GM23338 (cell line): ENCODE measurements around the gene HHATL. TPM values are rescaled to one million over a fixed set of nuclear protein-coding genes. Genes with fewer than 3 reads are reported as not detected.

Experiments
- ATAC-seq: fragments of 200-7000 bp; cut with Tn5 transposase; 3 replicates; pipeline ENCODE4 v1.9.1; 2020
- DNase-seq: peaks from one replicate; pipeline ENCODE4 v3.0.0-alpha.2; 2015; ENCODE audit warnings: low spot score
- H2AFZ ChIP-seq: fragments of 200-600 bp; sonication (generic); 2 replicates; pipeline ENCODE4 v1.8.0; 2016; ENCODE audit warnings: antibody characterized with exemption, mild to moderate bottlenecking, moderate library complexity
- H3F3A ChIP-seq: fragments of 200-600 bp; sonication (generic); replicated peaks from 2 replicates; pipeline ENCODE4 v1.8.0; 2017; ENCODE audit warnings: antibody characterized with exemption, mixed run types, low read depth
- H3K27ac ChIP-seq: fragments of 200-600 bp; sonication (generic); 2 replicates; pipeline ENCODE4 v1.6.1; 2016; ENCODE audit warnings: low read depth
- H3K27me3 ChIP-seq: fragments of 200-600 bp; sonication (generic); 2 replicates; pipeline ENCODE4 v1.8.0; 2016; ENCODE audit warnings: mild to moderate bottlenecking, mixed run types, moderate library complexity; ENCODE audit not compliant: insufficient read depth
- H3K36me3 ChIP-seq: fragments of 200-600 bp; sonication (generic); 2 replicates; pipeline ENCODE4 v1.8.0; 2016; ENCODE audit warnings: mild to moderate bottlenecking; ENCODE audit not compliant: insufficient read depth
- H3K4me1 ChIP-seq: fragments of 200-600 bp; sonication (generic); 2 replicates; pipeline ENCODE4 v1.8.0; 2016; ENCODE audit warnings: mild to moderate bottlenecking, moderate library complexity; ENCODE audit not compliant: insufficient read depth
- H3K4me2 ChIP-seq: fragments of 200-600 bp; sonication (generic); 2 replicates; pipeline ENCODE4 v1.7.1; 2017; ENCODE audit warnings: mixed run types
- H3K4me3 ChIP-seq: fragments of 200-600 bp; sonication (generic); 2 replicates; pipeline ENCODE4 v1.6.1; 2016; ENCODE audit warnings: mixed run types
- H3K79me2 ChIP-seq: fragments of 200-600 bp; sonication (generic); replicated peaks from 2 replicates; pipeline ENCODE4 v1.8.0; 2017; ENCODE audit warnings: mild to moderate bottlenecking; ENCODE audit not compliant: insufficient read depth
- H3K9me2 ChIP-seq: fragments of 200-600 bp; sonication (generic); 2 replicates; pipeline ENCODE4 v1.8.0; 2017; ENCODE audit not compliant: insufficient read depth
- H4K20me1 ChIP-seq: fragments of 200-600 bp; sonication (generic); replicated peaks from 2 replicates; pipeline ENCODE4 v1.8.0; 2017; ENCODE audit warnings: mild to moderate bottlenecking; ENCODE audit not compliant: insufficient read depth
- H3K27ac Mint-ChIP-seq: 2 replicates; pipeline ENCODE4 v1.8.0; 2020; ENCODE audit warnings: inconsistent platforms, mild to moderate bottlenecking, moderate library complexity, mixed read lengths
- H3K27me3 Mint-ChIP-seq: 3 replicates; pipeline ENCODE4 v1.8.0; 2022; ENCODE audit warnings: low read depth, mild to moderate bottlenecking, moderate library complexity, mixed read lengths, inconsistent platforms; ENCODE audit not compliant: insufficient read depth, poor library complexity
- H3K36me3 Mint-ChIP-seq: 3 replicates; pipeline ENCODE4 v1.8.0; 2021; ENCODE audit warnings: low read depth, mild to moderate bottlenecking, inconsistent platforms, moderate library complexity, mixed read lengths
- H3K4me1 Mint-ChIP-seq: 3 replicates; pipeline ENCODE4 v1.8.0; 2020; ENCODE audit warnings: mild to moderate bottlenecking, inconsistent platforms, mixed read lengths
- H3K4me3 Mint-ChIP-seq: 3 replicates; pipeline ENCODE4 v1.8.0; 2021; ENCODE audit warnings: moderate library complexity, mild to moderate bottlenecking, inconsistent platforms, mixed read lengths
- H3K9me3 Mint-ChIP-seq: 3 replicates; pipeline ENCODE4 v1.8.0; 2020; ENCODE audit warnings: moderate library complexity, mild to moderate bottlenecking, inconsistent platforms, mixed read lengths
- CREB1 ChIP-seq: fragments of 250-450 bp; sonication (Bioruptor Pico); IDR thresholded peaks from 2 replicates; pipeline ENCODE4 v1.5.0; 2020; ENCODE audit warnings: low read depth, mild to moderate bottlenecking, moderate library complexity
- NANOG ChIP-seq: IDR thresholded peaks from 2 replicates; pipeline ENCODE4 v1.6.1; 2016; ENCODE audit warnings: antibody characterized with exemption, borderline replicate concordance
- POLR2AphosphoS5 ChIP-seq: IDR thresholded peaks from 2 replicates; pipeline ENCODE4 v1.6.1; 2016; ENCODE audit warnings: antibody characterized with exemption, low read depth
- polyA plus RNA-seq: library from polyadenylated mRNA; unstranded; fragments of >200 nt; fragmentation: Nextera tagmentation; extraction: Ambion mirVana; gene quantifications from 2 replicates; pipeline ENCODE4 v1.2.1, GENCODE V29; 2016
- total RNA-seq: library from RNA; depleted of rRNA; stranded (reverse); fragments of >200 nt; shearing (Covaris generic); gene quantifications from 2 replicates; pipeline ENCODE4 v1.2.3, GENCODE V29; 2014
- TF ChIP-seq, protein P1 (sequence below): IDR thresholded peaks from 2 replicates; pipeline ENCODE4 v1.6.1; 2016; ENCODE audit warnings: antibody characterized with exemption
- TF ChIP-seq, protein P2 (sequence below), 2 experiments: fragments of 200-600 bp in 1 of 2; sonication (generic) in 1 of 2; conservative IDR thresholded peaks; 2 replicates each; pipeline versions ENCODE4 v1.5.1 to v1.6.1; 2016 to 2017; ENCODE audit warnings: antibody characterized with exemption in 2 of 2, low read depth in 2 of 2, mild to moderate bottlenecking in 2 of 2, moderate library complexity in 1 of 2
- TF ChIP-seq, protein P3 (sequence below): fragments of 250-450 bp; sonication (Bioruptor Pico); IDR thresholded peaks from 2 replicates; pipeline ENCODE4 v1.5.0; 2020; ENCODE audit warnings: mild to moderate bottlenecking, moderate library complexity

HHATL gene
- total and polyA plus RNA-seq, 2 experiments from 2014 or later = not detected

DNA sequence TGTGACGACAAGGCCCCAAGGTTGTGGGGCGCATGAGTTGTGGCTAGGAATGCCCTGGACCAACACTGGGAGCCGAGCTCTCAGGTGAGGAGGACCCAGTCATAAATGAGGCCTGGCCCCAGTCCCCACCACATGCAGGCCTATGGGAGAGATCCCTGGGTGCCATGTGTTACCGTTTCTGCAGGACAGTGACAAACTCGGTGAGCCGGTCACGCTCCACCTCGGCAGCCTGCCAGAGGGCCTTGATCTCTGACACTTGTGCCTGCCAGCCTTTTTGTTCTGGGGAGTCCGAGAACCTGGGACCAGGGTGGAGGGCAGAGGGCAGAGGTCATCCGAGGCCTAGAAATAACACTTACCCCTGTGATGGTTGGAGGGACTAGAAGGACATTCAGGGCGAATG, 27.7 kb upstream of the HHATL start:
- Mint-ChIP-seq H3K27me3 (peaks cover 17% of the 10 kb centered on the region), H3K4me1 (peaks cover 36% of the 10 kb centered on the region), H3K4me3 (no peak overlapping the region), H3K27ac (no peak overlapping the region), H3K36me3 (no peaks in the 10 kb centered on the region), H3K9me3 (no peaks in the 10 kb centered on the region)
- no peaks in the 10 kb centered on the region for H4K20me1 ChIP-seq
- H3F3A ChIP-seq = no peaks in the 10 kb centered on the region
- no peak overlapping the region for H3K4me3 ChIP-seq
- DNase-seq (no peak), ATAC-seq (no peak)
- H3K4me1 ChIP-seq = peaks cover 15% of the 10 kb centered on the region
- no peak overlapping the region for H3K27ac ChIP-seq
- no peaks in the 10 kb centered on the region for H3K27me3 ChIP-seq
- H2AFZ ChIP-seq = no peak overlapping the region
- H3K4me2 ChIP-seq = no peak overlapping the region
- H3K79me2 ChIP-seq = no peaks in the 10 kb centered on the region
- no peaks in the 10 kb centered on the region for H3K36me3 ChIP-seq
- H3K9me2 ChIP-seq = peaks cover 3% of the 10 kb centered on the region; the same call in 1 of the 2 replicates
- TF ChIP-seq, protein P1, sequence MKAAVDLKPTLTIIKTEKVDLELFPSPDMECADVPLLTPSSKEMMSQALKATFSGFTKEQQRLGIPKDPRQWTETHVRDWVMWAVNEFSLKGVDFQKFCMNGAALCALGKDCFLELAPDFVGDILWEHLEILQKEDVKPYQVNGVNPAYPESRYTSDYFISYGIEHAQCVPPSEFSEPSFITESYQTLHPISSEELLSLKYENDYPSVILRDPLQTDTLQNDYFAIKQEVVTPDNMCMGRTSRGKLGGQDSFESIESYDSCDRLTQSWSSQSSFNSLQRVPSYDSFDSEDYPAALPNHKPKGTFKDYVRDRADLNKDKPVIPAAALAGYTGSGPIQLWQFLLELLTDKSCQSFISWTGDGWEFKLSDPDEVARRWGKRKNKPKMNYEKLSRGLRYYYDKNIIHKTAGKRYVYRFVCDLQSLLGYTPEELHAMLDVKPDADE = no peak
- TF ChIP-seq NANOG = no peak
- TF ChIP-seq, protein P2, sequence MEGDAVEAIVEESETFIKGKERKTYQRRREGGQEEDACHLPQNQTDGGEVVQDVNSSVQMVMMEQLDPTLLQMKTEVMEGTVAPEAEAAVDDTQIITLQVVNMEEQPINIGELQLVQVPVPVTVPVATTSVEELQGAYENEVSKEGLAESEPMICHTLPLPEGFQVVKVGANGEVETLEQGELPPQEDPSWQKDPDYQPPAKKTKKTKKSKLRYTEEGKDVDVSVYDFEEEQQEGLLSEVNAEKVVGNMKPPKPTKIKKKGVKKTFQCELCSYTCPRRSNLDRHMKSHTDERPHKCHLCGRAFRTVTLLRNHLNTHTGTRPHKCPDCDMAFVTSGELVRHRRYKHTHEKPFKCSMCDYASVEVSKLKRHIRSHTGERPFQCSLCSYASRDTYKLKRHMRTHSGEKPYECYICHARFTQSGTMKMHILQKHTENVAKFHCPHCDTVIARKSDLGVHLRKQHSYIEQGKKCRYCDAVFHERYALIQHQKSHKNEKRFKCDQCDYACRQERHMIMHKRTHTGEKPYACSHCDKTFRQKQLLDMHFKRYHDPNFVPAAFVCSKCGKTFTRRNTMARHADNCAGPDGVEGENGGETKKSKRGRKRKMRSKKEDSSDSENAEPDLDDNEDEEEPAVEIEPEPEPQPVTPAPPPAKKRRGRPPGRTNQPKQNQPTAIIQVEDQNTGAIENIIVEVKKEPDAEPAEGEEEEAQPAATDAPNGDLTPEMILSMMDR (conservative IDR thresholded peaks at IDR 0.05; ENCODE audit: low read depth in 2 of 2) = no peak
- TF ChIP-seq CREB1 (CRISPR knock-in tag) = no peak
- TF ChIP-seq, protein P3, sequence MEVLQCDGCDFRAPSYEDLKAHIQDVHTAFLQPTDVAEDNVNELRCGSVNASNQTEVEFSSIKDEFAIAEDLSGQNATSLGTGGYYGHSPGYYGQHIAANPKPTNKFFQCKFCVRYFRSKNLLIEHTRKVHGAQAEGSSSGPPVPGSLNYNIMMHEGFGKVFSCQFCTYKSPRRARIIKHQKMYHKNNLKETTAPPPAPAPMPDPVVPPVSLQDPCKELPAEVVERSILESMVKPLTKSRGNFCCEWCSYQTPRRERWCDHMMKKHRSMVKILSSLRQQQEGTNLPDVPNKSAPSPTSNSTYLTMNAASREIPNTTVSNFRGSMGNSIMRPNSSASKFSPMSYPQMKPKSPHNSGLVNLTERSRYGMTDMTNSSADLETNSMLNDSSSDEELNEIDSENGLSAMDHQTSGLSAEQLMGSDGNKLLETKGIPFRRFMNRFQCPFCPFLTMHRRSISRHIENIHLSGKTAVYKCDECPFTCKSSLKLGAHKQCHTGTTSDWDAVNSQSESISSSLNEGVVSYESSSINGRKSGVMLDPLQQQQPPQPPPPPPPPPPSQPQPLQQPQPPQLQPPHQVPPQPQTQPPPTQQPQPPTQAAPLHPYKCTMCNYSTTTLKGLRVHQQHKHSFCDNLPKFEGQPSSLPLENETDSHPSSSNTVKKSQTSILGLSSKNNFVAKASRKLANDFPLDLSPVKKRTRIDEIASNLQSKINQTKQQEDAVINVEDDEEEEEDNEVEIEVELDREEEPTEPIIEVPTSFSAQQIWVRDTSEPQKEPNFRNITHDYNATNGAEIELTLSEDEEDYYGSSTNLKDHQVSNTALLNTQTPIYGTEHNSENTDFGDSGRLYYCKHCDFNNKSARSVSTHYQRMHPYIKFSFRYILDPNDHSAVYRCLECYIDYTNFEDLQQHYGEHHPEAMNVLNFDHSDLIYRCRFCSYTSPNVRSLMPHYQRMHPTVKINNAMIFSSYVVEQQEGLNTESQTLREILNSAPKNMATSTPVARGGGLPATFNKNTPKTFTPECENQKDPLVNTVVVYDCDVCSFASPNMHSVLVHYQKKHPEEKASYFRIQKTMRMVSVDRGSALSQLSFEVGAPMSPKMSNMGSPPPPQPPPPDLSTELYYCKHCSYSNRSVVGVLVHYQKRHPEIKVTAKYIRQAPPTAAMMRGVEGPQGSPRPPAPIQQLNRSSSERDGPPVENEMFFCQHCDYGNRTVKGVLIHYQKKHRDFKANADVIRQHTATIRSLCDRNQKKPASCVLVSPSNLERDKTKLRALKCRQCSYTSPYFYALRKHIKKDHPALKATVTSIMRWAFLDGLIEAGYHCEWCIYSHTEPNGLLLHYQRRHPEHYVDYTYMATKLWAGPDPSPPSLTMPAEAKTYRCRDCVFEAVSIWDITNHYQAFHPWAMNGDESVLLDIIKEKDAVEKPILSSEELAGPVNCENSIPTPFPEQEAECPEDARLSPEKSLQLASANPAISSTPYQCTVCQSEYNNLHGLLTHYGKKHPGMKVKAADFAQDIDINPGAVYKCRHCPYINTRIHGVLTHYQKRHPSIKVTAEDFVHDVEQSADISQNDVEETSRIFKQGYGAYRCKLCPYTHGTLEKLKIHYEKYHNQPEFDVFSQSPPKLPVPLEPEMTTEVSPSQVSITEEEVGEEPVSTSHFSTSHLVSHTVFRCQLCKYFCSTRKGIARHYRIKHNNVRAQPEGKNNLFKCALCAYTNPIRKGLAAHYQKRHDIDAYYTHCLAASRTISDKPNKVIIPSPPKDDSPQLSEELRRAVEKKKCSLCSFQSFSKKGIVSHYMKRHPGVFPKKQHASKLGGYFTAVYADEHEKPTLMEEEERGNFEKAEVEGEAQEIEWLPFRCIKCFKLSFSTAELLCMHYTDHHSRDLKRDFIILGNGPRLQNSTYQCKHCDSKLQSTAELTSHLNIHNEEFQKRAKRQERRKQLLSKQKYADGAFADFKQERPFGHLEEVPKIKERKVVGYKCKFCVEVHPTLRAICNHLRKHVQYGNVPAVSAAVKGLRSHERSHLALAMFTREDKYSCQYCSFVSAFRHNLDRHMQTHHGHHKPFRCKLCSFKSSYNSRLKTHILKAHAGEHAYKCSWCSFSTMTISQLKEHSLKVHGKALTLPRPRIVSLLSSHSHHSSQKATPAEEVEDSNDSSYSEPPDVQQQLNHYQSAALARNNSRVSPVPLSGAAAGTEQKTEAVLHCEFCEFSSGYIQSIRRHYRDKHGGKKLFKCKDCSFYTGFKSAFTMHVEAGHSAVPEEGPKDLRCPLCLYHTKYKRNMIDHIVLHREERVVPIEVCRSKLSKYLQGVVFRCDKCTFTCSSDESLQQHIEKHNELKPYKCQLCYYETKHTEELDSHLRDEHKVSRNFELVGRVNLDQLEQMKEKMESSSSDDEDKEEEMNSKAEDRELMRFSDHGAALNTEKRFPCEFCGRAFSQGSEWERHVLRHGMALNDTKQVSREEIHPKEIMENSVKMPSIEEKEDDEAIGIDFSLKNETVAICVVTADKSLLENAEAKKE (CRISPR knock-in tag) = no peak
- TF ChIP-seq POLR2AphosphoS5 = no peak
